CD4-positive, alpha-beta T cell treated with Interleukin-1 beta for 1 hour (primary cell): ENCODE results near the gene SLC35F1.
"Not testable (repeated sequence)": the region's sequence is repeated elsewhere in the genome, so short reads cannot be mapped to it uniquely, and the experiment has no call there.

Source experiments
- DNase-seq, 2 donors: peaks; one replicate each; pipeline ENCODE4 v3.0.0-alpha.2; 2020 to 2022

Gene SLC35F1

GRCh38 chr6:117928833-117929232 is 21.8 kb downstream of the SLC35F1 start:
- DNase-seq: no peak

DNA sequence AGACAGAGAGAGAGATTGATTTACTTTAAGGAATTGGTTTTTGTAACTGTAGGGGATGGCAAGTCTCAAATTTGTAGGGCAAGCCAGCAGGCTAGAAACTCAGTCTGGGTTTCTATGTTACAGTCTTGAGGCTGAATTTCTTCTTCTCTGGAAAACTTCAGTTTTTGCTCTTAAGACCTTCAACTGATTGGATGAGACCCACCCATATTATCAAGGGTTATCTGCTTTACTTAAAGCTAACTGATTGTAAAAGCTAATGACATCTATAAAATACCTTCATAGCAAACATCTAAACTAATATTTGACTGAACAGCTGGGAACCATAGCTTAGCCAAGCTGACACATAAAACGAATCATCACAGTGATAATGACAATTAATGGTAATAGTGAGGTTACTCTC is 22.4 kb downstream of the SLC35F1 start:
- DNase-seq: no peak

DNA sequence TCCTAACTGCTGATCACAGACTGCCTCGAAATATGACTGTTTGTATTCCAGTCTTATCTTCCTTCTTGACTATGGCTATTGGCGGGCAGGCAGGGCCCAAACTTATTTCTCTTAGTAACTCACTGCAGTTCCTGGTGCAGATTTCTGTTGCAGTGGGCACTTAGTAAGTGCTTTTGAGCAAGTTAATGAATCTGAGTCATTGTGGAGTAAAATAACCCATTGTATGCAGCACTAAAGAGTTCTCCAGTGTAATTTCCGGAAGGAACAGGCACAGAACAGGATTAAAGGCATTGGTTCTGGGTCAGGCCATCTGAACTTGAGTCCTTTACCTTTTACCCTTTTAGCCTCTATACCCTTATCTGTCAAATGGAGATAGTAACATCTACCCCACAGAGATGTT is 23.6 kb downstream of the SLC35F1 start:
- no peak for DNase-seq

DNA sequence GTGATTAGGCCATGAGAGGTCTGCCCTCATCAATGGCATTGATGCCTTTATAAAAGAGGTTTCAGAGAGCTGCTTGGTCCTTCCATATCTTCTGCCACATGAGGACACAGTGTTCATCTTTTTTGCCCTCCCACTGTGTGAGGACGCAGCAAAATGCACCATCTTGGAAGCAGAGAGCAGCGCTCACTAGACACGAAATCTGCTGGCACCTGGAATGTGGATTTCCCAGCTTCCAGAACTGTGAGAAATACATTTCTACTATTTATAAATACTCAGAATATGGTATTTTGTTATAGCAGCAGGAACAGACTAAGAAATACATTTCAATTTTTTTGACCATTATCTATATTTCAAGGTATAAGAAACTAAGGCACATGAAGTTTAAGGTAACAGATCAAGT is 24.9 kb downstream of the SLC35F1 start:
- DNase-seq: no peak

- DNase-seq: no peak
Observed at GRCh38 chr6:117932676-117933075, 25.6 kb downstream of the SLC35F1 start.

- no peak for DNase-seq
Observed at GRCh38 chr6:117933471-117933870, 26.4 kb downstream of the SLC35F1 start.

DNA sequence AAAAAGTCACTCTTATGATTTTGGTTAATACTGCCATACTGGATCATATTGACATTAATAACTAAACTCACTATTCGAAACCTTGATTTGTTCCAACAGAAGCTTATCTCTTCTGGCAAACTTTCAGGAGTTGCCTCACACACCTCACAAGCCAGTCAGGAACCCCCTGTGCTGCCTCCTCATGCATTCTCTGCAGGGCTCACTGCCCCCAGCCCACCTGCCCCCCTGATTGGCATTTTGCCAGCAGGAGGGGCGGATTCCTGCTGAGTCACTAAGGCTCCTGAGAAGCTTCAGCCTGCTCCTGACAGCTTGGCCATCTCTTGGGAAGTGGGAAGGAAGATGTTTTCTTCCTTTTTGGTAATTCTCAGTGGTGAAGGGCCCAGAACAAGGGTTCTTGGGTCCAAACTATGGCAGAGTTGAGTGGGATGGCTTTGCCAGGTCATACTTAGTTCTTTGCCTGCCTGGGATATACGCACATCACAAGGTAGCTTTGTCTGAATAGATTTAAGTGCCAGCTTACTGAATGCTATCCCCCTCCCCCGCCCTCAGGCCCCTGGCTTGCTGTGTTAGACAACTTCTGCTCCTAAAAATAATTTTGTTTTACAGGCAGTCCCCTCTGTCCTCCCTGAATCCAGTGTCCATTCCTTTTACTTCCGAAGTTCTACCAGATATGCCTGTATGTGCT is 31.4 kb downstream of the SLC35F1 start:
- DNase-seq: no peak

GRCh38 chr6:117947234-117947633 is 40.2 kb downstream of the SLC35F1 start:
- no peak for DNase-seq

DNA sequence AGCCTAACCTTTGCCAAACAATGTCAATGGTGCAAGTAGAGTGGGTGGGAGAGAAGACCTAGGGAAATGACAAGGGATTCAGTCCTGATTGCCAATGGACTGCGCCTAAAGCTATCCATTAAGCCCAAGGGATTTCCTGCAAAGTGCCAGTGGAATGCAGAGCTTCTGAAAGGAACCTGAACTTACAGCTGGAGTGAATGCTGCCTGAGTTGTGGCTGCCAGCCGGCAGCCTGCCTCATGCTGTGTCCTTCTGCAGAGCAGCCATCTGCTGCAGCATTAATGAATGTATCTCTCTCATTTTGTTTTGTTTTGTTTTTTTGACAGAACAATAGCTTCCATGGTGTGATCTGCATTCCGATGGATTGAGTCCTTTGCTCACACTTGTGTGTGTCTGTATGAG is 44.7 kb downstream of the SLC35F1 start:
- DNase-seq: no peak

- DNase-seq: no peak
Observed at GRCh38 chr6:117955684-117956256, 48.7 kb downstream of the SLC35F1 start.

DNA sequence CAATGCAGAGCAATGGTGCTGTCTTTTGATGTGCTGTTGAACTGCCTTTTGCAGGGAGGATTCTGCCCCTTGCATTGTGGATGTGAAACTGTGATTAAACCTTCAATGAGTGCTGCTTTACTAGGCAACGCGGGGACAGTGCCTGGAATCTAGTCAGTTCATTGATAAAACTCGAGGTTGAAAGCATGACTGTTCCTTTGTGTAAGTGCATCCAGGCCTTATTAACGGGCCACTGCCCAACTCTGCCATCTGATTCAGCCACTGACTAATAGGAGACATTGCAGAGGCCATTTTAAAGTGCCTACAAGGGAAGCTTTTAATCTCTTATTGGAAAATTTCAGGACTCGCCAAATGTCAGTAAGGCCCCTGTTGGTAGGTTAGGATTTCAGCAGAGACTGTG is 49.3 kb downstream of the SLC35F1 start:
- no peak for DNase-seq

DNA sequence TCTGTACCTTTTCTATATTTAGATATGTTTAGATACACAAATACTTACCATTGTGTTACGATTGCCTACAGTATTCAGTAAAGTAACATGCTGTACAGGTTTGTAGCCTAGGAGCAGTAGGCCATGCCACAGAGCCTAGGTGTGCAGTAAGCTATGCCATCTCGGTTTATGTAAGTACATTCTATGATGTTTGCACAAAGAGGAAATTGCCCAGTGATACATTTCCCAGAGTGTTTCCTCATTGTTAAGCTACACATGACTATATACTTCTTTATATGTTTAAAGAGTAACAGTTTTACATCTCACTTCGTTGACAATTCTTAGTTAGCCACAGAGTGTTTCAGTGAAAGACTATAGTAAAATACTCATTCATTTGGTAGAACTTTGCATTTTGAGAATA is 51.5 kb downstream of the SLC35F1 start:
- no peak for DNase-seq

GRCh38 chr6:117960877-117961276 is 53.8 kb downstream of the SLC35F1 start:
- DNase-seq: no peak

GRCh38 chr6:117961301-117961700 is 54.2 kb downstream of the SLC35F1 start:
- DNase-seq: no peak

- not testable (repeated sequence) for DNase-seq
Observed at GRCh38 chr6:117965763-117966162, 58.7 kb downstream of the SLC35F1 start.

GRCh38 chr6:117971637-117972036 is 64.6 kb downstream of the SLC35F1 start:
- DNase-seq: no peak

GRCh38 chr6:117974914-117975627 is 68.0 kb downstream of the SLC35F1 start:
- no peak for DNase-seq

- DNase-seq: peak in 1 of 2 donors; percentile 42
Observed at GRCh38 chr6:117976030-117976651, 69.1 kb downstream of the SLC35F1 start.

- DNase-seq: no peak
Observed at GRCh38 chr6:117985916-117986315, 78.9 kb downstream of the SLC35F1 start.

GRCh38 chr6:117986396-117986795 is 79.3 kb downstream of the SLC35F1 start:
- no peak for DNase-seq

- DNase-seq: no peak
Observed at GRCh38 chr6:117989086-117989485, 82.0 kb downstream of the SLC35F1 start.

GRCh38 chr6:117990151-117990550 is 83.1 kb downstream of the SLC35F1 start:
- DNase-seq: no peak

GRCh38 chr6:117992856-117993255 is 85.8 kb downstream of the SLC35F1 start:
- no peak for DNase-seq

GRCh38 chr6:118012944-118013343 is 105.9 kb downstream of the SLC35F1 start:
- no peak for DNase-seq
